IMR-90 (cell line): ENCODE measurements around the gene CLEC11A. TPM values are rescaled to one million over a fixed set of nuclear protein-coding genes. Genes with fewer than 3 reads are reported as not detected.

ENCODE experiments used
- ATAC-seq: fragments of 200-7000 bp; cut with Tn5 transposase; 2 replicates; pipeline ENCODE4 v1.9.1; 2020; ENCODE audit warnings: low read depth, mild to moderate bottlenecking, moderate library complexity
- BruUV-seq: library from RNA; stranded (reverse); fragments of 400-500 nt; replicated peaks from 2 replicates; lab custom pipeline; 2021; lab: Mats Ljungman, UMichigan
- CTCF ChIA-PET: fragments of 300-600 bp; formaldehyde crosslinking; extraction: SDS; loops from one replicate; lab custom pipeline; 2021; ENCODE audit warnings: antibody characterized with exemption; lab: Yijun Ruan, JAX
- POLR2A ChIA-PET: fragments of 300-600 bp; sonication (Branson Sonifier 250); formaldehyde crosslinking; loops from one replicate; lab custom pipeline; 2022; ENCODE audit warnings: antibody characterized with exemption; ENCODE audit not compliant: unreplicated experiment; lab: Charles Lee
- DNase-seq: peaks from one replicate; pipeline ENCODE4 v3.0.0; 2013
- H2AFZ ChIP-seq: replicated peaks from 2 replicates; pipeline ENCODE3; 2013; ENCODE audit warnings: low read length, mild to moderate bottlenecking; ENCODE audit not compliant: poor library complexity
- H2AK5ac ChIP-seq: 2 replicates; pipeline ENCODE4 v1.6.1; 2013; ENCODE audit warnings: low read depth, low read length, inconsistent platforms
- H2AK9ac ChIP-seq: replicated peaks from 2 replicates; pipeline ENCODE3; 2013; ENCODE audit warnings: mild to moderate bottlenecking, low read depth, low read length, moderate library complexity; ENCODE audit not compliant: poor library complexity
- H2BK120ac ChIP-seq: 2 replicates; pipeline ENCODE4 v1.6.1; 2013; ENCODE audit warnings: low read depth, low read length, inconsistent platforms
- H2BK15ac ChIP-seq: 3 replicates; pipeline ENCODE4 v1.6.1; 2013; ENCODE audit warnings: low read depth, low read length, inconsistent platforms
- H2BK20ac ChIP-seq: 2 replicates; pipeline ENCODE4 v1.6.1; 2013; ENCODE audit warnings: low read depth, mild to moderate bottlenecking, inconsistent platforms, low read length, moderate library complexity
- H2BK5ac ChIP-seq: 2 replicates; pipeline ENCODE4 v1.6.1; 2013; ENCODE audit warnings: mild to moderate bottlenecking, low read depth, low read length, inconsistent platforms; ENCODE audit not compliant: poor library complexity, severe bottlenecking
- H3K14ac ChIP-seq: replicated peaks from 2 replicates; pipeline ENCODE4 v1.6.1; 2013; ENCODE audit warnings: low read depth, low read length, inconsistent platforms
- H3K18ac ChIP-seq: 2 replicates; pipeline ENCODE4 v1.6.1; 2013; ENCODE audit warnings: low read depth, low read length, control low read depth
- H3K23ac ChIP-seq: 2 replicates; pipeline ENCODE4 v1.6.1; 2013; ENCODE audit warnings: low read depth, low read length, inconsistent platforms
- H3K27ac ChIP-seq: 2 replicates; pipeline ENCODE4 v1.5.1; 2013; ENCODE audit warnings: mild to moderate bottlenecking, control low read depth, low read length; ENCODE audit not compliant: insufficient read depth
- H3K27me3 ChIP-seq: 2 replicates; pipeline ENCODE4 v1.6.1; 2013; ENCODE audit warnings: low read length; ENCODE audit not compliant: control insufficient read depth, insufficient read depth
- H3K36me3 ChIP-seq: 2 replicates; pipeline ENCODE4 v1.6.1; 2013; ENCODE audit warnings: low read length, mixed read lengths; ENCODE audit not compliant: control insufficient read depth, insufficient read depth
- H3K4ac ChIP-seq: 2 replicates; pipeline ENCODE4 v1.6.1; 2013; ENCODE audit warnings: low read depth, low read length, inconsistent platforms
- H3K4me1 ChIP-seq: 2 replicates; pipeline ENCODE4 v1.6.1; 2013; ENCODE audit warnings: low read length, mixed read lengths; ENCODE audit not compliant: control insufficient read depth, insufficient read depth
- H3K4me2 ChIP-seq: 2 replicates; pipeline ENCODE4 v1.6.1; 2013; ENCODE audit warnings: low read depth, mild to moderate bottlenecking, control low read depth, low read length, moderate library complexity
- H3K4me3 ChIP-seq: 2 replicates; pipeline ENCODE4 v1.5.1; 2013; ENCODE audit warnings: low read depth, mild to moderate bottlenecking, control low read depth, low read length, moderate library complexity; ENCODE audit not compliant: insufficient read depth
- H3K56ac ChIP-seq: 2 replicates; pipeline ENCODE4 v1.6.1; 2013; ENCODE audit warnings: low read length, inconsistent platforms; ENCODE audit not compliant: insufficient read depth; ENCODE audit errors: extremely low read depth
- H3K79me1 ChIP-seq, 2 experiments: 2 replicates each; pipeline ENCODE4 v1.6.1; 2013; ENCODE audit warnings: low read length in 2 of 2, inconsistent platforms in 1 of 2, low read depth in 1 of 2
- H3K9ac ChIP-seq: 2 replicates; pipeline ENCODE4 v1.6.1; 2013; ENCODE audit warnings: low read depth, low read length, control low read depth
- H3K9me1 ChIP-seq: 2 replicates; pipeline ENCODE4 v1.6.1; 2013; ENCODE audit warnings: low read length, inconsistent platforms; ENCODE audit not compliant: insufficient read depth
- H3K9me3 ChIP-seq: 2 replicates; pipeline ENCODE4 v1.6.1; 2013; ENCODE audit warnings: low read length; ENCODE audit not compliant: control insufficient read depth, insufficient read depth
- H4K20me1 ChIP-seq: 2 replicates; pipeline ENCODE4 v1.6.1; 2013; ENCODE audit warnings: low read length, inconsistent platforms; ENCODE audit not compliant: insufficient read depth
- H4K5ac ChIP-seq: 2 replicates; pipeline ENCODE4 v1.6.1; 2013; ENCODE audit warnings: mild to moderate bottlenecking, low read depth, low read length, control low read depth
- H4K8ac ChIP-seq, 2 experiments: 2 replicates each; pipeline ENCODE4 v1.6.1; 2013; ENCODE audit warnings: low read depth in 2 of 2, low read length in 2 of 2, control low read depth in 1 of 2, inconsistent platforms in 1 of 2
- H4K91ac ChIP-seq: 2 replicates; pipeline ENCODE4 v1.6.1; 2013; ENCODE audit warnings: low read depth, low read length, inconsistent platforms; ENCODE audit not compliant: insufficient read depth
- BHLHE40 ChIP-seq: fragments of 150-350 bp; IDR thresholded peaks from 2 replicates; pipeline ENCODE4 v1.6.1; 2016; ENCODE audit warnings: mild to moderate bottlenecking, low read depth, low read length
- ELK1 ChIP-seq: fragments of 150-350 bp; IDR thresholded peaks from 2 replicates; pipeline ENCODE4 v1.6.1; 2016; ENCODE audit warnings: low read depth, mild to moderate bottlenecking, low read length, moderate library complexity, borderline replicate concordance
- MAFK ChIP-seq: IDR thresholded peaks from 2 replicates; pipeline ENCODE4 v1.6.1; 2012; ENCODE audit warnings: low read depth, low read length, improper control_type of control experiment
- MAZ ChIP-seq: IDR thresholded peaks from 2 replicates; pipeline ENCODE4 v1.6.1; 2012; ENCODE audit warnings: low read depth, mild to moderate bottlenecking, low read length, improper control_type of control experiment, moderate library complexity, borderline replicate concordance
- MXI1 ChIP-seq: IDR thresholded peaks from 2 replicates; pipeline ENCODE4 v1.6.1; 2012; ENCODE audit warnings: low read depth, mild to moderate bottlenecking, low read length, moderate library complexity, borderline replicate concordance
- WGBS, 2 experiments: methylation state at CpG; one replicate each; pipeline versions ENCODE4 v1.1.5 to v1.1.7; 2013; ENCODE audit warnings: missing lambda C conversion rate in 2 of 2; ENCODE audit not compliant: insufficient read length in 1 of 2; ENCODE audit errors: extremely low coverage in 2 of 2; 5-methylcytosine and 5-hydroxymethylcytosine counted together
- dilution Hi-C: fragments of 300-500 bp; cut with HindIII; formaldehyde crosslinking; loops from one replicate; pipeline ENCODE4 v1.14.3; 2018; ENCODE audit warnings: low sequenced_read_pairs; ENCODE audit not compliant: unreplicated experiment
- in situ Hi-C: fragments of 300-500 bp; cut with MboI; formaldehyde crosslinking; loops from 3 replicates; pipeline ENCODE4 v1.14.3; 2019; ENCODE audit warnings: low sequenced_read_pairs, inconsistent platforms, mixed read lengths
- intact Hi-C: fragments of 100-400 bp; cut with micrococcal nuclease; formaldehyde crosslinking; loops from 2 replicates; pipeline ENCODE4 v1.10.0; 2022
- polyA plus RNA-seq, 3 experiments: library from polyadenylated mRNA; depleted of rRNA; stranded (reverse); fragments of >200 nt; gene quantifications; 2 replicates each; pipeline ENCODE4 v1.2.3, GENCODE V29; 2012; ENCODE audit warnings: low replicate concordance in 1 of 3
- total RNA-seq: library from RNA; depleted of rRNA; stranded (reverse); fragments of >200 nt; gene quantifications from 2 replicates; pipeline ENCODE4 v1.2.3, GENCODE V29; 2012

Gene CLEC11A
- total and polyA plus RNA-seq, 2 of the 4 experiments (the other 2 are of a cell fraction) = 17.0 to 152 TPM

- ATAC-seq (no peak), DNase-seq (no peak)
- in situ Hi-C loops (no loop called here), intact Hi-C loops (no loop called here), dilution Hi-C loops (no loop called here)
- no peak overlapping the region for H4K5ac ChIP-seq
- TF ChIP-seq MAFK (no peak), MAZ (no peak), BHLHE40 (no peak), MXI1 (no peak), ELK1 (no peak)
- H3K9me1 ChIP-seq = no peaks in the 10 kb centered on the region; the same call in 1 of the 2 replicates
- no peak overlapping the region for H3K4me2 ChIP-seq
- ChIA-PET CTCF (interaction anchor here (0.6 to 1.1 kb wide), 2 partner anchors 12 to 53 kb away, joined by 3 to 6 read pairs; no protein-coding TSS in a partner anchor), POLR2A (no interaction called here)
- H4K20me1 ChIP-seq = 0 out of 2 replicates have a peak, but pooled peaks cover 3% of the 10 kb centered on the region
- no peak overlapping the region for H2AK9ac ChIP-seq
- no peak overlapping the region for H4K91ac ChIP-seq
- H2BK20ac ChIP-seq = no peak overlapping the region
- H3K18ac ChIP-seq = no peak overlapping the region
- no peak overlapping the region for H3K4me3 ChIP-seq
- H3K4me1 ChIP-seq = peaks cover under 1% of the 10 kb centered on the region; the same call in 1 of the 2 replicates
- peaks cover 0 to 6% of the 10 kb centered on the region in 2 experiments; a peak in 1 of 4 replicates for H3K79me1 ChIP-seq
- no peak overlapping the region for H3K56ac ChIP-seq
- no peak overlapping the region for H3K27ac ChIP-seq
- H2AFZ ChIP-seq = no peak overlapping the region
- H2BK15ac ChIP-seq = no peak overlapping the region
- no peaks in the 10 kb centered on the region for H3K9me3 ChIP-seq
- no peak overlapping the region for H2BK5ac ChIP-seq
- H3K23ac ChIP-seq = no peak overlapping the region
- H3K4ac ChIP-seq = no peak overlapping the region
- no peak overlapping the region for H2AK5ac ChIP-seq
- 100% methylated on average over 5 of the region's 6 CpGs; no CpG with 5 or more reads in 1 of the 2 experiments for WGBS, 2 experiments
- no peak overlapping the region for H3K14ac ChIP-seq
- peaks cover 4% of the 10 kb centered on the region for H3K36me3 ChIP-seq
- no TSS peak for BruUV-seq
- H4K8ac ChIP-seq = no peak overlapping the region
- no peak overlapping the region for H2BK120ac ChIP-seq
- no peaks in the 10 kb centered on the region for H3K27me3 ChIP-seq
- no peak overlapping the region for H3K9ac ChIP-seq
Measured at GRCh38 chr19:50712833-50713232, 10.3 kb upstream of the CLEC11A start.
